Fibroblast of skin of right biceps (primary cell): ENCODE measurements around the gene BRMS1.
"Not testable (repeated sequence)": the region's sequence is repeated elsewhere in the genome, so short reads cannot be mapped to it uniquely, and the experiment has no call there.

Experiments
- DNase-seq: peaks from one replicate; pipeline ENCODE4 v3.0.0-alpha.2; 2013

The BRMS1 gene

GRCh38 chr11:66320289-66320688, 24.6 kb downstream of the BRMS1 start:
- not testable (repeated sequence) for DNase-seq

GRCh38 chr11:66318600-66318970, 26.3 kb downstream of the BRMS1 start:
- DNase-seq = no peak

- DNase-seq = peak; percentile 91
Observed at GRCh38 chr11:66317723-66318599, 26.9 kb downstream of the BRMS1 start.

- DNase-seq = peak; percentile 84
Observed at GRCh38 chr11:66317322-66317722, 27.6 kb downstream of the BRMS1 start.

GRCh38 chr11:66316849-66317251, 28.1 kb downstream of the BRMS1 start, which contains the start of gene CD248:
CD248 (minus strand) TSS chr11:66317044; CDS start chr11:66317027, 17 bp downstream.
- peak; percentile 94 for DNase-seq

- DNase-seq = no peak
Observed at GRCh38 chr11:66315921-66316811, 28.7 kb downstream of the BRMS1 start.

GRCh38 chr11:66315498-66315885, 29.4 kb downstream of the BRMS1 start:
- no peak for DNase-seq

GRCh38 chr11:66314561-66315497, 30.1 kb downstream of the BRMS1 start:
- no peak for DNase-seq

- no peak for DNase-seq
Observed at GRCh38 chr11:66314186-66314501, 30.8 kb downstream of the BRMS1 start.

- DNase-seq = peak; percentile 67
Observed at GRCh38 chr11:66313321-66314185, 31.4 kb downstream of the BRMS1 start.

- DNase-seq = peak; percentile 100
Observed at GRCh38 chr11:66312549-66313320, 32.2 kb downstream of the BRMS1 start.

- peak; percentile 90 for DNase-seq
Observed at GRCh38 chr11:66311965-66312548, 32.8 kb downstream of the BRMS1 start.

- no peak for DNase-seq
Observed at GRCh38 chr11:66311470-66311964, 33.4 kb downstream of the BRMS1 start.

- DNase-seq = not testable (repeated sequence)
Observed at GRCh38 chr11:66310803-66311440, 34.0 kb downstream of the BRMS1 start.

GRCh38 chr11:66310324-66310723, 34.6 kb downstream of the BRMS1 start:
- no peak for DNase-seq

- DNase-seq = no peak
Observed at GRCh38 chr11:66309475-66309874, 35.4 kb downstream of the BRMS1 start.

GRCh38 chr11:66302656-66303055, 42.2 kb downstream of the BRMS1 start:
- no peak for DNase-seq

- DNase-seq = no peak
Observed at GRCh38 chr11:66299186-66299585, 45.7 kb downstream of the BRMS1 start.

GRCh38 chr11:66297610-66298009, 47.3 kb downstream of the BRMS1 start:
- DNase-seq = no peak
